OCI-LY1 (cell line): Measurements from ENCODE around the gene GFPT1.

Experiments used
- H2AFZ ChIP-seq: fragments of 200-600 bp; sonication (generic), shearing (Covaris generic); 2 replicates; pipeline ENCODE4 v1.6.0; 2014; ENCODE audit warnings: antibody characterized with exemption, mild to moderate bottlenecking, low read length
- H3F3A ChIP-seq: fragments of 200-600 bp; sonication (generic), shearing (Covaris generic); 2 replicates; pipeline ENCODE4 v1.6.0; 2014; ENCODE audit warnings: mild to moderate bottlenecking, antibody characterized with exemption, low read length, moderate library complexity; ENCODE audit not compliant: insufficient read depth
- H3K27ac ChIP-seq: fragments of 200-600 bp; sonication (generic); 2 replicates; pipeline ENCODE4 v1.5.1; 2014; ENCODE audit warnings: low read length, mixed run types, mild to moderate bottlenecking, low read depth; ENCODE audit not compliant: poor library complexity, severe bottlenecking
- H3K27me3 ChIP-seq: fragments of 200-600 bp; sonication (generic); 2 replicates; pipeline ENCODE4 v1.6.0; 2014; ENCODE audit warnings: antibody characterized with exemption, mild to moderate bottlenecking, low read length, moderate library complexity; ENCODE audit not compliant: insufficient read depth
- H3K36me3 ChIP-seq: fragments of 200-600 bp; sonication (generic); 2 replicates; pipeline ENCODE4 v1.6.1; 2014; ENCODE audit warnings: mild to moderate bottlenecking, antibody characterized with exemption, low read length, moderate library complexity, mixed read lengths; ENCODE audit not compliant: insufficient read depth
- H3K4me1 ChIP-seq: fragments of 200-600 bp; sonication (generic); 2 replicates; pipeline ENCODE4 v1.5.1; 2014; ENCODE audit warnings: mild to moderate bottlenecking, low read length, moderate library complexity; ENCODE audit not compliant: insufficient read depth, severe bottlenecking
- H3K4me2 ChIP-seq: fragments of 200-600 bp; sonication (generic), shearing (Covaris generic); 2 replicates; pipeline ENCODE4 v1.6.1; 2014; ENCODE audit warnings: low read length
- H3K4me3 ChIP-seq: fragments of 200-600 bp; sonication (generic); 2 replicates; pipeline ENCODE4 v1.5.1; 2014; ENCODE audit warnings: low read length, low read depth, mild to moderate bottlenecking, mixed read lengths; ENCODE audit not compliant: poor library complexity, severe bottlenecking
- H3K79me2 ChIP-seq: fragments of 200-600 bp; shearing (Covaris generic); 2 replicates; pipeline ENCODE4 v1.6.1; 2016; ENCODE audit warnings: mixed run types, low read length, mixed read lengths; ENCODE audit not compliant: insufficient read depth
- H3K9ac ChIP-seq: fragments of 200-600 bp; sonication (generic), shearing (Covaris generic); 2 replicates; pipeline ENCODE4 v1.6.1; 2014; ENCODE audit warnings: mild to moderate bottlenecking, low read length, mixed read lengths
- H3K9me2 ChIP-seq: fragments of 200-600 bp; sonication (generic), shearing (Covaris generic); 2 replicates; pipeline ENCODE4 v1.6.1; 2014; ENCODE audit warnings: low read depth, mild to moderate bottlenecking, low read length, mixed read lengths
- H3K9me3 ChIP-seq: fragments of 200-600 bp; shearing (Covaris generic); 2 replicates; pipeline ENCODE4 v1.6.1; 2014; ENCODE audit warnings: low read length, mixed read lengths
- H4K20me1 ChIP-seq: fragments of 200-600 bp; sonication (generic), shearing (Covaris generic); 2 replicates; pipeline ENCODE4 v1.6.0; 2016; ENCODE audit warnings: mild to moderate bottlenecking, low read length; ENCODE audit not compliant: insufficient read depth
- EZH2 ChIP-seq: fragments of 200-600 bp; sonication (generic), shearing (Covaris generic); IDR thresholded peaks from 2 replicates; pipeline ENCODE4 v1.8.0; 2017; ENCODE audit warnings: borderline replicate concordance, mixed run types, mild to moderate bottlenecking, antibody characterized with exemption, low read length, moderate library complexity, mixed read lengths
- TF ChIP-seq, protein P1 (sequence below): fragments of 200-600 bp; sonication (generic), shearing (Covaris generic); IDR thresholded peaks from 2 replicates; pipeline ENCODE4 v1.5.1; 2017; ENCODE audit warnings: mild to moderate bottlenecking, antibody characterized with exemption, low read length, moderate library complexity, mixed read lengths

Gene GFPT1

DNA sequence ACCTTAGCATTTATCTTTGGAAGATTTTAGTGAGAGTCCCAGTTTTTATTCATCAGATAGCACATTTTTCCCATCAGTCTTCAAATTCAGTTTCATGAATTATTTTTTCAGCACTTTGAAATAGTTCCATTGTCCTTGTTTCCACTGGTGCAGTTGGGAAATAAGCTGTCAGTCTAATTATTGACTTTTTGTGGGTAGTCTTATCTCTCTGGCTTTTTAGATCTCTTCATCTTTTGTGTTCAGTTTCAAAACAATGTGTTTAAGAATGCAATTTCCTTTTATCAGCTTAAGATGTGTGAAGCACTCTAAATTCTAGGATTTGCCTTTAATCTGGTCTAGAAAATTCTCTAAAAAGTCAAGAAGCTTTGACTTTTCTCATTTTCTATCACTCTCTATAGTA, 70.5 kb downstream of the GFPT1 start:
- TF ChIP-seq, protein P1, sequence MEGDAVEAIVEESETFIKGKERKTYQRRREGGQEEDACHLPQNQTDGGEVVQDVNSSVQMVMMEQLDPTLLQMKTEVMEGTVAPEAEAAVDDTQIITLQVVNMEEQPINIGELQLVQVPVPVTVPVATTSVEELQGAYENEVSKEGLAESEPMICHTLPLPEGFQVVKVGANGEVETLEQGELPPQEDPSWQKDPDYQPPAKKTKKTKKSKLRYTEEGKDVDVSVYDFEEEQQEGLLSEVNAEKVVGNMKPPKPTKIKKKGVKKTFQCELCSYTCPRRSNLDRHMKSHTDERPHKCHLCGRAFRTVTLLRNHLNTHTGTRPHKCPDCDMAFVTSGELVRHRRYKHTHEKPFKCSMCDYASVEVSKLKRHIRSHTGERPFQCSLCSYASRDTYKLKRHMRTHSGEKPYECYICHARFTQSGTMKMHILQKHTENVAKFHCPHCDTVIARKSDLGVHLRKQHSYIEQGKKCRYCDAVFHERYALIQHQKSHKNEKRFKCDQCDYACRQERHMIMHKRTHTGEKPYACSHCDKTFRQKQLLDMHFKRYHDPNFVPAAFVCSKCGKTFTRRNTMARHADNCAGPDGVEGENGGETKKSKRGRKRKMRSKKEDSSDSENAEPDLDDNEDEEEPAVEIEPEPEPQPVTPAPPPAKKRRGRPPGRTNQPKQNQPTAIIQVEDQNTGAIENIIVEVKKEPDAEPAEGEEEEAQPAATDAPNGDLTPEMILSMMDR = no peak
- TF ChIP-seq EZH2 = no peak
- Histone ChIP-seq H2AFZ (no peak overlapping the region), H4K20me1 (no peaks in the 10 kb centered on the region), H3K27ac (no peak overlapping the region), H3K9me2 (no peaks in the 10 kb centered on the region), H3K4me3 (no peak overlapping the region), H3F3A (no peaks in the 10 kb centered on the region), H3K9me3 (no peaks in the 10 kb centered on the region), H3K36me3 (no peaks in the 10 kb centered on the region), H3K4me1 (no peaks in the 10 kb centered on the region), H3K79me2 (no peaks in the 10 kb centered on the region), H3K9ac (no peak overlapping the region), H3K4me2 (no peak overlapping the region), H3K27me3 (no peaks in the 10 kb centered on the region)

DNA sequence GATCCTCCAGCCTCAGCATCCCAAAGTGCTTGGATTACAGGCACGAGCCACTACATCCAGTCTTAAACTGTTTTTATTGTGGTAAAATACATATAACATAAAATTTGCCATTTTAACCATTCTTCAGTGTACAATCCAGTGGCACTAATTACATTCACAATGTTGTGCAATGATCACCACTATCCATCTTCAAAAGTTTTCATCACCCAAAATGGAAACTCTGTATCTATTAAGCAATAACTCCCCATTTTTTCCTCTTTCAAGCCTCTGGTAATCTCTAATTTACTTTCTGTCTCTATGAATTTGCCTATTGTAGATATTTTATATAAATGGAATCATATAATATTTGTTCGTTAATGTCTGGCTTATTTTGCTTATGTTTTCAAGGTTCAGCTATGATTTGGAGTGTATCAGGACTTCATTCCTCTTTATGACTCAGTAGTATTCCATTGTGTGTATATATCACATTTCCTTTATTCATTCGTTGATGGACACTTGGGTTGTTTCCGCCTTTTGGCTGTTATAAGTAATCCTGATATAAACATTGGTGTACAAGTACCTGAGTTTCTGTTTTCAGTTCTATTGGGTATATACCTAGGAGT, 71.8 kb downstream of the GFPT1 start:
- no peak overlapping the region for H3K9ac ChIP-seq

DNA sequence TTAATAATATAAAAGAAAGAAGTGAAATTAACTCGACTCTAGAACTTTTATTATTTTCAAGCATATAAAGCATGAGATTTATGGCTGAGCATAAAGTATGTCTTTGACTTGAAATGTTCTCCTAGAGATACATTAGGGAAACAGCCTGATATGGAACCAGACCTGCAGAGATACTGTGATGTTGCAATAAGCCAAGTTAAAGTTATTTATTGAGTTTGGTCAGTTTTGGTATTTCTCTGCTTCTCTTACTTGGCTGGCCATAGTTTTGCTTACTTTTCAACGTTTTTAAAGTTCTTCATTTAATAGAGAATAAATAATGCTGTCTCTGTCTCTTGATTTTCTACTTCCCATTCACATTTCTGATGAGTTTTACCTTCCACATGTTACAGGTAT, 76.0 kb downstream of the GFPT1 start:
- no peaks in the 10 kb centered on the region for H4K20me1 ChIP-seq
- no peak overlapping the region for H3K4me3 ChIP-seq
- no peaks in the 10 kb centered on the region for H3K9me3 ChIP-seq
- no peaks in the 10 kb centered on the region for H3K9me2 ChIP-seq
- H3K27ac ChIP-seq = no peak overlapping the region
- H3K4me1 ChIP-seq = peaks cover 10% of the 10 kb centered on the region
- H3K27me3 ChIP-seq = no peaks in the 10 kb centered on the region
- TF ChIP-seq, protein P1 = no peak
- TF ChIP-seq EZH2 = no peak
- no peaks in the 10 kb centered on the region for H3K36me3 ChIP-seq
- no peaks in the 10 kb centered on the region for H3F3A ChIP-seq
- H3K4me2 ChIP-seq = no peak overlapping the region
- no peaks in the 10 kb centered on the region for H3K79me2 ChIP-seq
- H2AFZ ChIP-seq = no peak overlapping the region
- H3K9ac ChIP-seq = no peak overlapping the region

More for the DNA sequence above, 71.8 kb downstream of the GFPT1 start:
- Histone ChIP-seq H3K36me3 (no peaks in the 10 kb centered on the region), H4K20me1 (no peaks in the 10 kb centered on the region), H3K4me3 (no peak overlapping the region), H3K9me3 (no peaks in the 10 kb centered on the region), H3K4me2 (no peak overlapping the region), H3K27me3 (no peaks in the 10 kb centered on the region), H3K4me1 (no peaks in the 10 kb centered on the region), H3F3A (no peaks in the 10 kb centered on the region), H2AFZ (no peak overlapping the region), H3K27ac (no peak overlapping the region), H3K9me2 (no peaks in the 10 kb centered on the region), H3K79me2 (no peaks in the 10 kb centered on the region)
- TF ChIP-seq, protein P1 = no peak
- no peak for TF ChIP-seq EZH2
